EL (cell line): ENCODE measurements around the gene PPIP5K2.
"Not testable (repeated sequence)": the region's sequence is repeated elsewhere in the genome, so short reads cannot be mapped to it uniquely, and the experiment has no call there.

ENCODE experiments used
- DNase-seq: peaks from one replicate; pipeline ENCODE4 v3.0.0-alpha.2; 2016

The PPIP5K2 gene

DNA sequence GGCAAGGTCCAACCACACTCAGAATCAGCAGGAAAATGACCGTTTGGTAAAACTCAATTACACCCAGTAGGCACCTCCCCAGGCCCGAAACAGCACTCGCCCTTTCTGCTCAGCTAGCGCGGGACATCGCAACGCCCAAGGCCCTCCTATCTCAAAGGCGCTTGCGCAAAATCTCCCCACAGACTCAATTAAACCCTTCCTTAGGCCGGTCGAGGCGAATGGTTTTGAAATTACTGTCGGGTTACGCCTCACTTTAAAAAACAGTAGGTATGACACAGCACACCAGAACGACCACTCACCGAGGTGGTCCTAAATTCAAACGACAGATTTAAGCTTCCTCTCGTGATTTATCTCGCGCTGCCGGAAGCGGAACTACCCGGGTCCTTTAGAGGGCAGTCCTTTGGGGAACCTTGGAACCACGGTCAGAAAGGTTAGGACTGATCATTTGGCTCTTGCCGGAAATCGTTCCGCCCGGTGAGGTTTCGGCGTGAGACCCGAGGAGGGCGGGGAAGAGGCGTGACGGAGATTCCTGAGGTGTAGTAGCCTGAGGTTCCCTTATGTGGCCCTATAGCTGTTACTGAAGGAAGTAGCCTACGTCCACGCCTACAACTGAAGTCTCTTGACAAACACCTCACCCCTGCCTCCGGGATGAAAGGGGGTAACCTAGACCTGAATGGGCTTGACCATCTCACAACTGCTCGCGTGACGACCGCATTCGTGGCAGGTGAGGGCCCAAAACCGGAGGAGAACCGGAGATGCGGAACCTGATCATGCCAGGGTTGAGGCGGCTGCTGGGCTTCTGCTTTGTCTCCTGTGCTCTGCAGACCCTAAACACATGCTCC lies at the start of gene PPIP5K2, which contains the start of gene GIN1:
Gene PPIP5K2 (plus strand): TSS at position 537 of the 842 bp plus-strand sequence. CDS start 9,289 bp downstream, outside the sequence.
Gene GIN1 (minus strand): TSS at position 374 of the 842 bp plus-strand sequence. CDS start 11,431 bp downstream, outside the sequence.
- peak; percentile 99 for DNase-seq

DNA sequence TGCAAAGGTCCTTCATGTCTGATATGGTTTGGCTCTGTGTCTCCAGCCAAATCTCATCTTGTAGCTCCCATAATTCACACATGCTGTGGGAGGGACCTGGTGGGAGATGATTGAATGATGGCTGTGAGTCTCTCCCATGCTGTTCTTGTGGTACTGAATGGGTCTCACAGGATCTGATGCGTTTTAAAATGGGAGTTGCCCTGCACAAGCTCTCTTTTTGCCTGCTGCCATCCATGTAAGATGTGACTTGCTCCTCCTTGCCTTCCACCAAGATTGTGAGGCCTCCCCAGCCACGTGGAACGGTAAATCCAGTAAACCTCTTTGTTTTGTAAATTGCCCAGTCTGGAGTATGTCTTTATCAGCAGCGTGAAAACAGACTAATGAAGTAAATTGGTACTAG lies 46.6 kb upstream of the PPIP5K2 start:
- DNase-seq = not testable (repeated sequence)

DNA sequence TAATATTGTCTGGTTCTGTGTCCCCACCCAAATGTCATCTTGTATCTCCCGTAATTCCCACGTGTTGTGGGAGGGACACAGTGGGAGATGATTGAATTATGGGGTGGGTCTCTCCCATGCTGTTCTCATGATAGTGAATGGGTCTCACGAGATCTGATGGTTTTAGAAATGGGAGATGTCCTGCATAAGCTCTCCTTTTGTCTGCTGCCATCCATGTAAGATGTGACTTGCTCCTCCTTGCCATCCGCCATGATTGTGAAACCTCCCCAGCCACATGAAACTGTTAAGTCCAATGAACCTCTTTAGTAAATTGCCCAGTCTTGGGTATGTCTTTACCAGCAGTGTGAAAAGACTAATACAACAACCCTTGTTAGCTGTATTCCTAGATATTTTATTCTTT lies 44.7 kb upstream of the PPIP5K2 start:
- DNase-seq = no peak

DNA sequence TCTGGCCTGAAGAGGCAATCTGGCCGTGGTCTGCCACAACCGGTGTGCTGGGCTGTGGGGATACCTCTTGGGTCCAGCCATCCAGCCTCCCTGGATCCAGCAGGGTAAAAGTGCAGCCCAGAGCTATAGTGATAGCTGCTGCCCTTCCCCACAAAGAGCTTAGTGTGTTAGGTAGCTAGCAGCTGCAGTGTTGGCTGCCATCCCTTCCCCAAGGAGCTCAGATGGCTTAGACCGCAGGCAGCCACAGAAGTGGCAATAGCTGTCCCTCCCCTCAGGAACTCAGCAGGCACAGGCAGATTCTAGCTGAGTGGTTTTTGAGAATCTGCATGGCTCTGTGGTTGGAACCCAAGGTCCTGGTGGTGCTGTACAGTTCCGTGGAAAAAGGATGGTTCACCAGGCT lies 40.3 kb upstream of the PPIP5K2 start:
- DNase-seq = no peak

DNA sequence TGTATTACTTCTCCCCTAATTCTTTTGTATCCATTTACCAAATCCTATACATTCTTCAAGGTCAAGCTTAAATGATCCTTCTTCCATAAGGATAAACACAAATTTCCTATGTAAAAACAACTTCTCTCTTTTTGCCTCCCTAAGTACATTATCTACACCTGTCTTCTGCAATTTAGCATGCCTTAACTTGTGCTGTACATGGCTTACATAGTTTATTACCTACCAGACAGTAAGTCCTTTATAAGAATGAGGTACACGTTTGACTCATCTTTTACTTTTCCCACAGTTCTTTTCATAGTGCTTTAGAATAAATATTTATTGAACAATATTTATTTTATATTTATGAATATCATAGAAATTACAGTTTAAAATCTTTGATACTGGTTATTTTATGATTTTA lies 33.6 kb upstream of the PPIP5K2 start:
- DNase-seq = no peak

DNA sequence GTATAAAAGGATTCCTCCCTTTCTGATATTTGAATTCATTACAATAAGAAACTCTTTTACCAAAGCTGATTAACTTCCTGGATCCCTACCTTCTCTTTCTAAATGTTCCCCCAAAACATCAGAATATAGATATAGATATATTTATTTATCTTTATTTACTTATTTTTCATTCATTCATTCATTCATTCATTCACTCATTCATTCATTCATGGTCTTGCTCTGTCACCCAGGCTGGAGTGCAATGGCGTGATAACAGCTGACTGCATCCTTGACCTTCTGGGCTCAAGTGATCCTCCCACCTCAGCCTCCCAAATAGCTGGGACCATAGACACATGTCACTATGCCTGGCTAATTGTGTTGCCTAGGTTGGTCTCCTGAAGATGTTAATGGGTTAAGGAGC lies 30.8 kb upstream of the PPIP5K2 start:
- DNase-seq = no peak

DNA sequence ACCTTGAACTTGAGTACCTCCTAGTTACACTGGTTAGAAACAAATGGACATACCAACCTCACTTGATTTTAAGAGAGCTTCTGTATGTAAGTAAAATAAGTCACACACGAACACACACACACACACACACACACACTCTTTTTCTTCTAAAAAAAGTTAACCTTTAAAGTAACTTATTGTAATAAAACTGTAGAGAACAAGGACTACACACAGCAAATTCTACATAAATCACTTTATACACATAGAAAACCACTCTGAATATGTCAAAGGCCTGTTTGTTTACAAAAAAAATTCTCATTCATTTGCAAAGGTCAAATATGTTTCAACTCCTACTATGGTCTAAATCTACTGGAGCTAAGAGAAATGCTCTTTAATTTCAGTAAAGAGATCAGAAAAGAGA lies 29.3 kb upstream of the PPIP5K2 start:
- DNase-seq = no peak

DNA sequence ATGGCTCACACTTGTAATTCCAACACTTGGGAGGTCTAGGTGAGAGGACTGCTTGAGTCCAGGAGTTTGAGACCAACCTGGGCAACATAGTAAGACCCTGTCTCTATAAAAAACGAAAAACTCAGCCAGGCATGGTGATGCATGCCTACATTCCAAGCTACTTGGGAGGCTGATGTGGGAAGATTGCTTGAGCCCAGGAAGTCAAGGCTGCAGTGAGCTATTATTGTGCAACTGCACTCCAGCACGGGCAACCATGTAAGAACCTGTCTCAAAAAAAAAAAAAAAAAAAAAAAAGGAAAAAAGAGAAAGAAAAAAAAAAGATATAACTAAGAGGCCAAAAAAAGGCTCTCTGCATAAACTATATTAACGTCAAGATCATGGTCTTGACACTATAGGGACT lies 27.4 kb upstream of the PPIP5K2 start:
- no peak for DNase-seq

DNA sequence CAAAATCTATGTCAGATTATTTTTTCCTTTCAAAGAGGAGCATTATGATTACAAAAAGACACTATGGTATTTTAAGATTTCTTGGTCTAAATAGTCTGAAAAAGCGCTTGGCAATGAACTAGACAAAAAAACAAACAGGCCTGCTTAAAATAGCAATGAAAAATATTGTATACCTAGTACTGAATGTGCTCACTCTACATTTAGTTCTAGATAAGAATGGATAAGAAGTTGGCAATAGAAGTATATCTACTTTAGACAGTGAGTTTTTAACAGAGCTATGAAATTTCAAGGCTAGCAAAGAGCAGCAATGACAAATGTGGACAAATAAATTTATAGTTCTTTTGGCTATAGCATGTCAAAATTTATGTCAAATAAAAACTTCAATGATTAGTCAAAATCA lies 26.4 kb upstream of the PPIP5K2 start:
- no peak for DNase-seq

DNA sequence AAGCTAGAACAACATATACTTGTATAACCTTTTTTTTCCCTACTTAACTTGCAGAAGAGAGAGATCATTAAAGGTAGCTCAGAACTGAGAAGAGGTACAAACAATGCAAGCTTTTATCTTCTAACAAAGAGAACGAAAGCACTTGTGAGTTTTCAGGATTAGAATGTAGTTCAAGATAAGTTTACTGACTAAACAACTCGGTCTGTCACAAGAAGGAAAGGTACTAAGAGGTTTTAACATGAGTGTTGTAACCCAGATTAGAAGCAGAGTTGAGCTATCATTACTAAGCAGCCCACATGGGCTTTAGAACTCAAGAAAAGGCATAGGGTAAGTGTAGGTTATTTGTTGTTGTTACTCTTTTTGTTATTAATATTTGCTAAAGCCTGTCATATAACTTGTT lies 25.4 kb upstream of the PPIP5K2 start:
- no peak for DNase-seq

DNA sequence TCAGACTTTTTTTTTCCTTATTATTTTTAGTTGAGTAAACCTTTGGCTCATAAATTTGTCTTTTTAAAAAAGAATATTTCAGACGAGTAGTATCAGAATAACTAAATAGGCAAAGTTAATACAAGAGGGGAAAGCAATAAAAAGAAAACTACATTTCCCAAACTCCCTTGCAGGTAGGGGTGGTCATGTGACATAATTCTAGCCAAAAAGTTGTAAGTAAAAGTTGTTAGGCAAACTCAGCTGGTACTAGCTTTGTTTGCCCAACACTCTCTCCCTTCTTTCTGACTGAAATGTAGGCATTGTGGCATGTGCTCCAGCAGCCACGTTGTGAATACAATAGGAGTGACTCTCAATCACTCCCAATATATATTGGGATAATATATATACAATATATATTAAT lies 21.1 kb upstream of the PPIP5K2 start:
- no peak for DNase-seq

DNA sequence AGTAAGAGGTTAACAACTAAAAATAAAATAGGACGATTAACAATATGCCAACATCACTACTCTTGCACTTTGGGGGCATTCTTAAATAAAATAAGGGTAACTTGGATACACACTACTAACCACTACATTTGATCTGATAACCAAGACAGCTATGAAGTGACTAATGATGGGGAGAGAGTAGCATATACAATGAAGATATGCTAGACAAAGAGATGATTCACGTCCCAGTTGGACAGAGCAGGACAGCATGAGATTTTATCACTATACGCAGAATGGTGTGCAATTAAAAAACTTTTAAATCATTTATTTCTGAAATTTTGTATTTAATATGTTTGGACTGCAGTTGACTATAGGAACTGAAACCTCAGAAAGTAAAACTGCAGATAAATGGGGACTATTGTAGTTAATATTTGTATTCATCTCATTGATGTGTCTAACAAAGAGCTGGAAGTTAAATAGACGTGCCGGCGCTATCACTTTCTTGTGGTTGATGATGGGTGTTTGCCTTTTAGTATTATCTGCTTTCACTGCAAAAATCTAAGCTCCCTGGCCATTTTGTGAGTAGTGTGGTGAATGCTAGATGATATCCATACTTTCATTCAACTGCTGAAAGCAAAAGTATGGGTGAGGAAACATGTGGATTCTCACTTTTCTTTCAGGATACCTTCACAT lies 18.9 kb upstream of the PPIP5K2 start:
- peak; percentile 9 for DNase-seq

DNA sequence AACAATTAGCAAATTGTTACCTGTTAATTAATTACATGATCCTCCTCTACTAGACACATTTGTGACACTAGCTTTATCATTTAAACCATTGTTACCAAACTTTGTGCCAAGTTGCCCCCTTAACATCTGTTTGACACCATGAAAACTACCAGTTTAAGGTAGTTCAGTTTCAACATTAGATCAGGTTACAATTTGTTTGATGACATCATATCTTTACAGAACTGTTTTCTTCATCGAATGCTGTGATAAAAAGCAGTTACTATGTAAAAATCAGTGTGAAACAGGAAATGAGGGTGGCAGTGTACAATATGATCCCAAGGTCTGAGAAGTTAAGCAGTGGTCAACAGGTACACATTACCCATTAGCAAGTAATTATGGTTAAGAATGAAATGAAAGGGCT lies 17.9 kb upstream of the PPIP5K2 start:
- no peak for DNase-seq

DNA sequence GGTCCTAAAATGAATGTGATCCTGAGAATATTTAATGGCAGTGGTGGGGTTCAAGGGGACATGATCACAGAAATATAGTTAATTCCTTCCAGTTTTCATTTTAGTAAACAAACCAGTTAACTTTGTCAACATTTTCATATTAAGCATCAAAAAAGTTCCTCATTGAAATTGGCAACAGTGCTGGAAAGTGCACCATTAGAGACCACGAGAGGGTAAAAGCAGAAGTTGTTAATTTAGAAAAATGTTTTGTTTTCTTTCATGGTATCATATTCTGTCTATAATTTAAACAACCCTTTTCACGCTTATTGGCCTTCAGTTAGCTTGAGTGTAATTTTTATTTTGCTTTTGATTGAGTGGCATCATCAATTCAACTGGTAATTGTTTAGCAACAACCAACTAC lies 12.0 kb upstream of the PPIP5K2 start:
- no peak for DNase-seq

DNA sequence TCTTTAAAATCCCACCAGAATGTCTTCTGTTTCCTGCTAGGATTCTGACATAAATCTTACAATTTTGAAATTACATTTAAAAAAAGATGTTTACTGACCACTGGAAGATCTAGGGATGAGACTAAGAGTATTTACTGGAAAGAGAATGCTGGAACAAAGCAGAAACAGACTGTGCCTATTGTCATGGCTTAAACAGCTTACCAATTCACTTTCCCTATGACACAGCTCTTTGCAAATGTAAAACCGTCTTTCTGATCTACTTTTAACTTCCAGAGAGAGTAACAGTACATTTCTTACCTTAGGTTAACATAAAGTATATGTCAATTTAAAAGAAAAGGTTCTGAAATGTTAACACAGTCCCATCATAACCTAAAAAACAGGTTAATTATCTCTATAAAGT lies 10.8 kb upstream of the PPIP5K2 start:
- DNase-seq = no peak

DNA sequence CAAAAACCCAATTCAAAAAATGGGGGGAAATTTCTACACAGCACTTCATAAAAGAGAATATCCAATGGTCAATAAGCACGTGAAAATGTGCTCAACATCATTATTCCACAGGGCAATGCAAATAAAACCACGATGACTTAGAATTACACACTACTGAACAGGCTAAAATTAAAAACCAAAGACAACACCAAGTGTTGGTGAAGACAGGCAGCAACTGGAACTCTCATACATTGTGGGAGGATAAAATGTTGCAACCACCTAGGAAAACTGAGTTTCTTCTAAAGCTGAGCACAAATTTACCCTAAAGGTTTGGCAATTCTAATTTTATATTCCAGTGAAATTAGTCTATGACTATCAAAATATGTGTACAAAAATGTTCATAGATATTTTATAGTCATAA lies 9.7 kb upstream of the PPIP5K2 start:
- DNase-seq = no peak

DNA sequence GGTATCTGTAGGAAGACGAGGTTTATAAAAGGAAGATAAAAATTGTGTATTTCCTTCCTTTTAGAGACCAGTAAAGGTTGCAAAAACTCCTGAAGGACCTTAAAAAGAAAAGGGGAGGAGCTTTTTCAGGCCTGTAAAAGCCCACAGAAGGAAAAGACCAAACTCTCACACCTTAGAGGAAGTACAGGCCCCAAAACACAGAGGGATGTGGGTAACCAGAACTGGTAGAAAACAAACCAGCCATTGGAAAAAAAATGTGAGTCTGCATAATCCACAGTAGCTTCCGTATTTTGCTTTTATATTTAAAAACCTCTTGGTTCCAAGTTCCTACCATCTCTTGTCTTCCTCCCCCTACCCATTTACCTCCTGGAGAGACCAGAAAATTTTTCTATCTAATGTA lies 8.6 kb upstream of the PPIP5K2 start:
- no peak for DNase-seq

DNA sequence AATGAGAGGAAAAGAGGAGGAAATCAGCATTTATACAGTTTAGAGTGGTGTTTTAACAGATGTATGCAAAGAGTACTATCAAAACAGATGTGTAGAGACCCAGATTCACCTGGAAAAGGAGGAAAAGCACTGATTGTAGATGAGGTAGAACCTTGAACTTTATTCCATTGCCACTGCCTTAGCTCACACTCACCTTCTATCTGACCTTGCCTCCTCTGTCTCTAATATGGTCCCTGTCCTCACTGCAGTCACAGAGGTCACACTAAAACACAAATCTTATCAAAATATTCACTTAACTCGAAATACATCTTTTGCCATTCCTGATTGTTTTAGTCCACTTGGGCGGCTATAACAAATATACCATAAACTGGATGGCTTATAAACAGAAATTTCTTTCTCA lies 7.2 kb upstream of the PPIP5K2 start:
- DNase-seq = no peak

DNA sequence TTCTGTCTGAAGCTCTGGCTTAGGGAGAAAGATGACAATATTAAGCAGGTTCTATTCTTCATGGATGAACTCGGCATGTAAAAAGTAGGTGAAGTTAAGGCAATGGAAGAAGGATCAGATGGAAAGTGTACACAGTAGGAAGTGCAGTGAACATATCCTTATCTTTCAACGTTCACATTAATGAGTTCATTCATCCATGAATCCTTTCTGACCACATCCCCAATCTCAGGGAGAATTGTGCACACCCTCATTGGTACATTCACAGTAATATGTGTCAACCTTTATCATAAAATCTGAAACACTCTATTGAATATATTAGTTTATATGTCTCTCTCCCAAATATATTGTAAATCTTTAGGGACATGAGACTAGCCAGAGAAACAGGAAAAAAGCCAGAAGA lies 5.7 kb upstream of the PPIP5K2 start:
- no peak for DNase-seq

DNA sequence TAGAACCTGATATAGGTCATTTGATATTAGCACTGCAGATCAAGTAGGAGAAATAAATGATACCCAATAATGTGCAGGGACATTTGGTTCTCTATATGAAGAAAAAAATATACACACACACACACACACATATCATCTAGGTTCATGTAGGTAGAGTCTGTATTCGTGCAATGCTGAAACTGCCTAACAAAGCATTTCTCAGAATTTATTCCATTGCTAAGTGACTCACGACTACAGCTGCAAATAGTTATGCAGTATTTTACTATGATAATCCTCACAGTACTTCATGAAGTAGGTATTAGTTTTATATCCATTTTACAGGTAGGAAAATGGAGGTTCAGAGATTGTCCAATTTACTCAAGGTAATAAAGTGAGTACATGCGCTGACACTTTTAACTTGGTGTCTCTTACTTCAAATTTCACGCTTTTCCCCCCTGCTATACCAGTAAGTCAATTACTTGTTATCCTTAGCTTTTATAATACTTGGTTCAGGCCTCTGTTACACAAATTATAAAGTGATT lies 2.6 kb upstream of the PPIP5K2 start:
- DNase-seq = no peak

DNA sequence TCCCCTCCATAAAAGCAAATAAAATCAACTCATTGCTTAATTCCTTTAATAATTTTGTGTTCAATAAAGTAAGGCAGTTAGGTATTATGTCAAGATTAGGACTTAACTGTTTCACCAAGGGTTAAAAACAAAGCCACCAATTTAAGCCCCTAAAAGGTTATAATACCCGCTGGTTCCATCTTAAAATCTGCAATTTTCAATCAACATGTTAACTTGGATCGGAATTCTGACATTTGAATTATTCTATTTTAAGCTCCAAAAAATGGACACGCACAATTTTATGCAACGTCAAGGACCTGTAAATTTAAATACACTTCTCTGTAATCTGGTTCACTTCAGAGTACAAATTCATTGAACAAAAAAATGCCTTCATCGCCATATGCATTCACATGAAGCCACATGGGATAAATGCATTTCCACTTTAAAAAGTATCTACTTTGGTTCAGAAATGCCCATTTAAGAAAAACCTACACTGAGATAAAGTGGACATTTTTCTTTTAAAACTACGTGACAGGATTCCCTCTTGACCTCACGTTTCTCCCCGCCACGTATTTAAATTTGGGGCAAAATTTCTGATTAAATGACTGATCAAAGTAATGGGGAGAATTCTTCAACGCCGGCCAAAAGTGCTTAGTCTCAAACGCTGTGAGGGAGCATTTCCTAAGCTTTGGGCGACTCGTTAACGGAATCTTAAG lies 884 bp upstream of the PPIP5K2 start:
- no peak for DNase-seq

DNA sequence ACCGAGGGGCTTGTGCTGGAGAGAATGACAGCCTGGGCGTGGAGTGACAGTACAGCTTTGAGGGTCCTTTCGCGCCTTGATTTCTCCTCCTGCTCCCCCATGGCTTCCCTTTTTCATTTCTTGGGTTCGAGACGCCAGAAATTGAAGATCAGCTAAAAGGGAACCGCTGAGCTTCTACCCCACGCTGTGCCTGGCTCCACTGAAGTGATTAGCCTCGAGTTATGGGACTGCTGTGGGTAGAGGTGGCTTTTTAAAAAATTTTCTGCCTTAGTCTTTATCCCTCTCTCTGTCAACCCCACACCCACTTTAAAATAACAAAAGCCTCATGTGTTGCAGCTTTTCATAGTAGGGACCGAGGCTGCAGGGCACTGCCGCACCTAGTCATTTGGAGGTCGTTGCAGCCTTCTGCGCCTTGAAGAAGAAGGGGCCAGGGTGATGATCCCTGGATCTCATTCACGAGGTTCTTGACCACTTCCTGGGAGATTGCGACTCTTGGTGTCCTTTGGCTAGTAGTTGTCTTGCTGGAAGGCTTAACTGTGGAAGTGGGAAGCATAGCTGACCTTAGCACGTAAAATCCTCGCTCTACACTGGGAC lies 603 bp downstream of the PPIP5K2 start:
- peak; percentile 43 for DNase-seq

DNA sequence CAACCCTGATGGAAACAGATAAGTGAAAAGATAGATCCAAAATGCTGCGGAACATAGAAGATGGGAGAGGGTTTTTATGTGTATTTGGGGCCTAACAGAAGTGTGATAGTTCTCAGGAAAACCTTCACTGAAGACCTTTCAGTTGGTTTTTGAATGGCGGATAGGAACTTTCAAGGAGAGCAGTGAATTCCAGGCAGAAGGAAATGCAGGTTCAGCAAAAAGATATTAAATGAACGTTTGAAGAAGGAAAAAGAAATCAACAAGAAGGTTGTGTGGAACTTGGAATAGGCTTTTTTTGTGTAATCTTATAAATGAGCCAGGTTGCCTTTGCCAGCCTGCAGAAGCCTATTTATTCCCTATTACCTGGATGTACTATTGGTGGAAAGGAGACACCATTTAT lies 2.1 kb downstream of the PPIP5K2 start:
- no peak for DNase-seq
